Neural progenitor cell (in vitro differentiated cells): ENCODE data around the gene RRM2.

Experiments used
- EZH2phosphoT487 ChIP-seq: fragments of 200-600 bp; sonication (generic); IDR thresholded peaks from 2 replicates; pipeline ENCODE4 v1.6.1; 2017; ENCODE audit warnings: antibody characterized with exemption
- TF ChIP-seq, protein P1 (sequence below): fragments of 200-600 bp; sonication (generic); IDR thresholded peaks from 2 replicates; pipeline ENCODE4 v1.5.1; 2017; ENCODE audit warnings: antibody characterized with exemption, mild to moderate bottlenecking

DNA sequence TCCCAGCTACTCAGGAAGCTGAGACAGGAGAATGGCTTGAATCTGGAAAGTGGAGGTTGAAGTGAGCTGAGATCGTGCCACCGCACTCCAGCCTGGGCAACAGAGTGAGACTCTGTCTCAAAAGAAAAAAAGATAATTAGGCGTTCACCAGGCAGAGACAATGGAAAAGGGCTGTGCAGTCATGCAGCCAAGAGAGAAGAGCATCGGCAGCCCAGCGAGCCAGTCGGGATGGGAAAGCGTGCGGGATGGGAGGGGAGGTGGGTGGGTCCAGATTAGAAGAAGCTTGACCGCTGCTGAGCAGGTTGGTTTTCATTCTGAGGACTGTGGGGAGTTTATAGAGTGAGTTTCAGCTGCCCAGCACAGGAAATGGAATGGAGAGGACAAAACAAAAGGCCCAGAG is 27.4 kb upstream of the RRM2 start:
- TF ChIP-seq EZH2phosphoT487 = no peak
- TF ChIP-seq, protein P1, sequence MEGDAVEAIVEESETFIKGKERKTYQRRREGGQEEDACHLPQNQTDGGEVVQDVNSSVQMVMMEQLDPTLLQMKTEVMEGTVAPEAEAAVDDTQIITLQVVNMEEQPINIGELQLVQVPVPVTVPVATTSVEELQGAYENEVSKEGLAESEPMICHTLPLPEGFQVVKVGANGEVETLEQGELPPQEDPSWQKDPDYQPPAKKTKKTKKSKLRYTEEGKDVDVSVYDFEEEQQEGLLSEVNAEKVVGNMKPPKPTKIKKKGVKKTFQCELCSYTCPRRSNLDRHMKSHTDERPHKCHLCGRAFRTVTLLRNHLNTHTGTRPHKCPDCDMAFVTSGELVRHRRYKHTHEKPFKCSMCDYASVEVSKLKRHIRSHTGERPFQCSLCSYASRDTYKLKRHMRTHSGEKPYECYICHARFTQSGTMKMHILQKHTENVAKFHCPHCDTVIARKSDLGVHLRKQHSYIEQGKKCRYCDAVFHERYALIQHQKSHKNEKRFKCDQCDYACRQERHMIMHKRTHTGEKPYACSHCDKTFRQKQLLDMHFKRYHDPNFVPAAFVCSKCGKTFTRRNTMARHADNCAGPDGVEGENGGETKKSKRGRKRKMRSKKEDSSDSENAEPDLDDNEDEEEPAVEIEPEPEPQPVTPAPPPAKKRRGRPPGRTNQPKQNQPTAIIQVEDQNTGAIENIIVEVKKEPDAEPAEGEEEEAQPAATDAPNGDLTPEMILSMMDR = no peak
